SKM-1 treated with dmso at 0.1 percent for 144 hours (cell line): ENCODE results near the gene TLE5.

ENCODE experiments used
- DNase-seq: peaks from one replicate; lab custom pipeline; 2025; ENCODE audit not compliant: unreplicated experiment; lab: John Stamatoyannopoulos, UW

The TLE5 gene

GRCh38 chr19:3062165-3063105 lies at the start of gene TLE5:
Gene TLE5 (minus strand): TSS chr19:3062495. CDS start chr19:3062200, 295 bp downstream.
- no peak for DNase-seq

- DNase-seq = no peak
Measured at GRCh38 chr19:3111586-3112247, 49.4 kb upstream of the TLE5 start.

- DNase-seq = peak; percentile 30
Measured at GRCh38 chr19:3110126-3110825, 48.0 kb upstream of the TLE5 start.

- DNase-seq = no peak
Measured at GRCh38 chr19:3109491-3109890, 47.2 kb upstream of the TLE5 start.

- DNase-seq = peak; percentile 50
Measured at GRCh38 chr19:3108775-3109174, 46.5 kb upstream of the TLE5 start.

GRCh38 chr19:3107658-3108057 lies 45.4 kb upstream of the TLE5 start:
- DNase-seq = no peak

GRCh38 chr19:3106509-3107141 lies 44.3 kb upstream of the TLE5 start:
- no peak for DNase-seq

- DNase-seq = no peak
Measured at GRCh38 chr19:3105641-3106508, 43.6 kb upstream of the TLE5 start.

- no peak for DNase-seq
Measured at GRCh38 chr19:3104708-3104983, 42.4 kb upstream of the TLE5 start.

- DNase-seq = no peak
Measured at GRCh38 chr19:3102239-3103140, 40.2 kb upstream of the TLE5 start.

GRCh38 chr19:3100747-3101730 lies 38.7 kb upstream of the TLE5 start:
- DNase-seq = no peak

- no peak for DNase-seq
Measured at GRCh38 chr19:3100331-3100730, 38.0 kb upstream of the TLE5 start.

GRCh38 chr19:3099347-3100145 lies 37.3 kb upstream of the TLE5 start:
- DNase-seq = no peak

GRCh38 chr19:3098515-3099346 lies 36.4 kb upstream of the TLE5 start:
- DNase-seq = no peak

- DNase-seq = no peak
Measured at GRCh38 chr19:3098141-3098514, 35.8 kb upstream of the TLE5 start.

- no peak for DNase-seq
Measured at GRCh38 chr19:3097442-3097871, 35.2 kb upstream of the TLE5 start.
